GM18909 (cell line): ENCODE results near the gene DGCR6.
"Not testable (repeated sequence)": the region's sequence is repeated elsewhere in the genome, so short reads cannot be mapped to it uniquely, and the experiment has no call there.

Experiments
- ATAC-seq: cut with Tn5 transposase; IDR thresholded peaks from one replicate; pipeline ENCODE4 v1.9.1; 2021; ENCODE audit warnings: mild to moderate bottlenecking; ENCODE audit not compliant: unreplicated experiment, poor library complexity

The DGCR6 gene

DNA sequence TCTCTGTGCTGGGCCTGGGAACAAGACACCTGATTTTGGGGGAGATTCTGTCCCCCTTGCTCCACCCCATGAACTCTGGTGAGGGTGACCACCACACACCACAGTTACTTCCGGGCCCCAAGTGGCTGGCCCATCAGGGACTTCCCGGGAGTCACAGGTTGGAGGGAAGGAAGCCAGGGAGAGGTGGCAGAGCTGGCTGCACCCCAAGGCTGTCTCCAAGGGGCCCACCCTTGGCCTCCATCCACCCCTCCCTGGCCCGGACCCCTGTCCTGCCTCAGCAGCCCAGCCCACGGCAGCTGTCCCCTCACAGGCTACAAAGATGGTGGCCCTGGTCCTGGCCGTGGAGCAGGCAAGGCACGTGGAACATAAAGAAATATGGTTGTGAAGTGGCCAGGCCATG is 53.1 kb downstream of the DGCR6 start:
- ATAC-seq = not testable (repeated sequence)

DNA sequence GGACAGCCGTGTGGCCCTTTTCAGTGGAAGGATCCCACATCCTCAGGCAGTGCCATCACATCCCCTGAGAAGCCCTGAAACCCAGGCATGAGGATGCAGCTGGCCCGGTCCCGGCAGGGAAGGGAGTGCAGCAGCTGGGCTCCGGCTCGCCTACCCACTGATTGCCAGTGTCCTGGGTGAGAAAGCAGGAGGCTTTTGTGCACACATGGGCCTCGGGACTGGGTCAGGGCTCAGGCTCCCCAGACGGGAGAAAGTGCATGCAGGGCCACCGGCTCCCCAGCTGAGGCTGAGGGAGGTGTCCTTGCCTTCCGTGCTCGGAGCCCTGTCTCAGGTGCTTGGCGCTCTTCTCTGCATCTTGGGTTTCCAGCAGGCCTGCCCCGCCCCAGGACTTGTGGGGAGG is 53.6 kb downstream of the DGCR6 start:
- not testable (repeated sequence) for ATAC-seq

DNA sequence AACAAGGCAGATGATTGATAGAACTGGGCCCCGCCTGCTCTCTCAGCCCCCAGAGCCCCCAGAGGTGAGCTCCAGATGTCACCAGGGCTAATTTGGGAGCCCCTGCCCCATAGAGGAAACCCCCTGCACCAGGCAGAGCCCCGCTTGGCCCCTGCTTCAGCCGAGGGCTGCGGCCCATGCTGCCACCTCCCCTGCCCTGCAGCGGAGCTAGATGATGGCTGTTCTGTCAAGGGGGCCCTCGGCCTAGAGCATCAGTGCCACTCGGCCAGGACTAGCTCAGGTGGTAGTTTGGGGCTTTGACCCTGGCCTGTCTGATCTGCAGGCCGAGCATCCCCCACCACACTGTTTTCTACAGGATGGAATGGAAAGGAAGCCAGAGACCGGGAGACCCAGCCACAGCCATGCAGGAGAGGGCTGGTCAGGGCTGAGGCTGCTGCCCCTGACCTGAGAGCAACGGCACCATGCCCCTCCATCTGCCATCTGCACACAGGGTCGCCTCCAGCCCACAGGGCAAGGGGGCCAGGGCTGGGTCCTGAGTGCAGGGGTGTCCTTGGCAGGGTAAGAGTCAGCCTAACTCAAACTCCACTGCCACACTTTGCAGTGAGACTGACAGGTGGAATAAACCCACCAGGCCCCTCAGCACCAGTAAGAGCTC is 54.2 kb downstream of the DGCR6 start:
- ATAC-seq = not testable (repeated sequence)

DNA sequence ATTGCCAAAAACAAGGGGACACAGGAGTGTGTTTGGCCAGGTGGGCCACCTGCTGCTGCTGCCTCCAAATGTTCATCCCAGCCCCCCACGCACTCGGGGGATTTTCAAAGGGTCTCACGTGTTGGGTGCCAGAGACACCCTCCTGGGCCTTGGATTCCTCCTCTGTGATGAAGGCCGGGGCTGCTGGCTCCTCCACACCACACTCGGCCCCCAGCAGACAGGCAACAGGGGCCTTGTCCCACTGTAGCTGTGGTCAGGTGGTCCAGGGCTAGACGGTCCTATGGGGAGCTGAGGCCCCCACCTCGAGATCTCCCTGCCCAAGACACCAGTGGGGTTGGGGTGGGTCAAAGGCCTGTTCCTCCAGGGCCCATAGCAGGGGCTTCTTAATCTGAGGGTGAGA is 55.1 kb downstream of the DGCR6 start:
- not testable (repeated sequence) for ATAC-seq
